HepG2 (cell line): ENCODE measurements around the gene TBC1D5. TPM values are rescaled to one million over a fixed set of nuclear protein-coding genes. Genes with fewer than 3 reads are reported as not detected.

Experiments
- ATAC-seq: fragments of 200-7000 bp; cut with Tn5 transposase; 3 replicates; pipeline ENCODE4 v1.9.1; 2020; ENCODE audit warnings: mild to moderate bottlenecking, moderate library complexity
- BruUV-seq: library from RNA; stranded (reverse); fragments of 400-500 nt; replicated peaks from 2 replicates; lab custom pipeline; 2021; lab: Mats Ljungman, UMichigan
- CTCF ChIA-PET: fragments of 300-600 bp; formaldehyde crosslinking; extraction: SDS; loops from one replicate; lab custom pipeline; 2021; ENCODE audit warnings: low total read pairs, inconsistent platforms, low intra/inter-chr PET ratio; lab: Yijun Ruan, JAX
- POLR2A ChIA-PET: fragments of 350-600 bp; sonication (Branson Sonifier 250); formaldehyde crosslinking; loops from one replicate; lab custom pipeline; 2020; ENCODE audit warnings: antibody characterized with exemption, inconsistent platforms; lab: Yijun Ruan, JAX
- DNase-seq: peaks from one replicate; pipeline ENCODE4 v3.0.0-alpha.2; 2015; ENCODE audit warnings: low spot score
- FAIRE-seq: peaks from 3 replicates; lab custom pipeline; 2011; peaks lifted over from hg19 to GRCh38; lab: Jason Lieb, UNC
- H2AFZ ChIP-seq: one replicate; pipeline ENCODE4 v1.6.1; 2011; ENCODE audit warnings: low read length, inconsistent platforms
- H3K27ac ChIP-seq: fragments of 300-600 bp; 3 replicates; pipeline ENCODE4 v1.8.0; 2011; ENCODE audit warnings: mixed run types, mild to moderate bottlenecking, mixed read lengths, low read length, inconsistent platforms; ENCODE audit not compliant: insufficient read depth; ENCODE audit errors: extremely low read length
- H3K27me3 ChIP-seq, 2 experiments: fragments of 200-600 bp in 1 of 2; 2 replicates in 1 of 2; 3 replicates in 1 of 2; pipeline versions ENCODE4 v1.6.0 to v1.8.0; 2011; ENCODE audit warnings: low read length in 2 of 2, mild to moderate bottlenecking in 2 of 2, moderate library complexity in 2 of 2, inconsistent platforms in 1 of 2; ENCODE audit not compliant: insufficient read depth in 2 of 2, control insufficient read depth in 1 of 2
- H3K36me3 ChIP-seq, 2 experiments: fragments of 200-600 bp in 1 of 2; replicated peaks in 1 of 2; 2 replicates in 1 of 2; 3 replicates in 1 of 2; pipeline versions ENCODE4 v1.5.1 to v1.8.0; 2011; ENCODE audit warnings: low read length in 2 of 2, inconsistent platforms in 1 of 2; ENCODE audit not compliant: insufficient read depth in 2 of 2, control insufficient read depth in 1 of 2
- H3K4me1 ChIP-seq: 2 replicates; pipeline ENCODE4 v1.5.1; 2012; ENCODE audit warnings: low read length, inconsistent platforms; ENCODE audit not compliant: insufficient read depth
- H3K4me2 ChIP-seq: 2 replicates; pipeline ENCODE4 v1.6.0; 2011; ENCODE audit warnings: low read depth, low read length, inconsistent platforms
- H3K4me3 ChIP-seq, 3 experiments: fragments of 200-600 bp in 1 of 3; sonication (generic), shearing (Covaris generic) in 1 of 3; replicated peaks in 1 of 3; 2 replicates each; pipeline ENCODE4 v1.5.1; 2011 to 2016; ENCODE audit warnings: low read length in 3 of 3, inconsistent platforms in 2 of 3, low read depth in 2 of 3, mild to moderate bottlenecking in 2 of 3, control low read depth in 1 of 3, mixed read lengths in 1 of 3; ENCODE audit not compliant: insufficient read depth in 1 of 3
- H3K79me2 ChIP-seq: one replicate; pipeline ENCODE4 v1.6.1; 2011; ENCODE audit warnings: low read length, inconsistent platforms; ENCODE audit not compliant: insufficient read depth
- H3K9ac ChIP-seq: 2 replicates; pipeline ENCODE4 v1.6.0; 2011; ENCODE audit warnings: mild to moderate bottlenecking, low read depth, low read length, inconsistent platforms; ENCODE audit not compliant: insufficient read depth
- H3K9me3 ChIP-seq: 2 replicates; pipeline ENCODE4 v1.5.1; 2012; ENCODE audit warnings: mild to moderate bottlenecking, low read length
- H4K20me1 ChIP-seq: 2 replicates; pipeline ENCODE4 v1.6.0; 2011; ENCODE audit warnings: inconsistent platforms, mild to moderate bottlenecking, low read length, moderate library complexity; ENCODE audit not compliant: insufficient read depth
- CAMTA2 ChIP-seq: sonication (generic); formaldehyde crosslinking; IDR thresholded peaks from 2 replicates; pipeline ENCODE4 v1.4.0; 2020; ENCODE audit warnings: mild to moderate bottlenecking, missing genetic modification reagents, borderline replicate concordance
- CENPX ChIP-seq: sonication (generic); formaldehyde crosslinking; IDR thresholded peaks from 2 replicates; pipeline ENCODE4 v1.9.0; 2021; ENCODE audit warnings: mild to moderate bottlenecking, missing genetic modification reagents, moderate library complexity
- FOXP1 ChIP-seq, 2 experiments: fragments of 450-650 bp in 1 of 2; IDR thresholded peaks; 2 replicates each; pipeline ENCODE4 v1.6.1; 2017 to 2018; ENCODE audit warnings: antibody characterized with exemption in 1 of 2
- GPN1 ChIP-seq: sonication (generic); formaldehyde crosslinking; IDR thresholded peaks from 2 replicates; pipeline ENCODE4 v1.5.1; 2020; ENCODE audit warnings: missing genetic modification reagents, borderline replicate concordance
- HES4 ChIP-seq: sonication (generic); formaldehyde crosslinking; IDR thresholded peaks from 2 replicates; pipeline ENCODE4 v1.9.0; 2021; ENCODE audit warnings: mild to moderate bottlenecking, missing genetic modification reagents, borderline replicate concordance
- HOXD1 ChIP-seq: sonication (generic); formaldehyde crosslinking; IDR thresholded peaks from 2 replicates; pipeline ENCODE4 v1.5.0; 2020; ENCODE audit warnings: missing genetic modification reagents
- NR2C2 ChIP-seq: sonication (generic); formaldehyde crosslinking; IDR thresholded peaks from 2 replicates; pipeline ENCODE4 v1.4.0; 2020; ENCODE audit warnings: missing genetic modification reagents, mild to moderate bottlenecking, moderate library complexity, borderline replicate concordance
- POLR2AphosphoS2 ChIP-seq: IDR thresholded peaks from 2 replicates; pipeline ENCODE4 v1.6.1; 2011; ENCODE audit warnings: low read depth, low read length, improper control_type of control experiment
- ZEB1 ChIP-seq: IDR thresholded peaks from 2 replicates; pipeline ENCODE4 v1.6.1; 2012; ENCODE audit warnings: mild to moderate bottlenecking, low read depth, inconsistent platforms; ENCODE audit not compliant: insufficient replicate concordance
- ZNF331 ChIP-seq: sonication (generic); formaldehyde crosslinking; IDR thresholded peaks from 2 replicates; pipeline ENCODE4 v1.4.0; 2020; ENCODE audit warnings: missing genetic modification reagents
- ZNF572 ChIP-seq: sonication (generic); formaldehyde crosslinking; IDR thresholded peaks from 2 replicates; pipeline ENCODE4 v1.5.1; 2020; ENCODE audit warnings: mild to moderate bottlenecking, missing genetic modification reagents
- ZNF776 ChIP-seq: sonication (generic); formaldehyde crosslinking; IDR thresholded peaks from 2 replicates; pipeline ENCODE4 v1.4.0; 2020; ENCODE audit warnings: mild to moderate bottlenecking, missing genetic modification reagents
- in situ Hi-C: cut with HindIII; loops from 2 replicates; pipeline ENCODE4 v1.10.0; 2017; ENCODE audit warnings: low pct_unique_long_range_greater_than_20kb; ENCODE audit not compliant: extremely low pct_ligation_motif_present
- intact Hi-C: fragments of 100-400 bp; cut with micrococcal nuclease; formaldehyde crosslinking; loops from one replicate; pipeline ENCODE4 v1.10.0; 2022; ENCODE audit not compliant: unreplicated experiment
- polyA plus RNA-seq, 8 experiments: library from polyadenylated mRNA; depleted of rRNA in 3 of 8; stranded (reverse) in 7 of 8; unstranded in 1 of 8; fragments of >200 nt; fragmentation: Illumina TruSeq in 4 of 8; extraction: Trizol in 4 of 8; gene quantifications; 2 replicates each; pipeline versions ENCODE4 v1.2.1 to v1.2.3, GENCODE V29; 2011 to 2016; ENCODE audit warnings: low read depth in 4 of 8, missing spikeins in 1 of 8, mixed read lengths in 1 of 8; ENCODE audit not compliant: insufficient read depth in 1 of 8
- total RNA-seq, 5 experiments: library from RNA; depleted of rRNA; stranded (reverse); fragments of >200 nt; fragmentation: Illumina TruSeq; extraction: Trizol; gene quantifications; 2 replicates each; pipeline ENCODE4 v1.2.3, GENCODE V29; 2016; ENCODE audit warnings: low read depth in 1 of 5
- TF ChIP-seq, protein P1 (sequence below): sonication (generic); formaldehyde crosslinking; conservative IDR thresholded peaks from 2 replicates; pipeline ENCODE4 v1.4.0; 2020; ENCODE audit warnings: missing genetic modification reagents
- TF ChIP-seq, protein P2 (sequence below): sonication (generic); formaldehyde crosslinking; IDR thresholded peaks from 2 replicates; pipeline ENCODE4 v1.4.0; 2020; ENCODE audit warnings: missing genetic modification reagents
- TF ChIP-seq, protein P3 (sequence below): sonication (generic); formaldehyde crosslinking; IDR thresholded peaks from 2 replicates; pipeline ENCODE4 v1.8.0; 2022; ENCODE audit warnings: mild to moderate bottlenecking, missing genetic modification reagents, moderate library complexity
- TF ChIP-seq, protein P4 (sequence below): sonication (generic); formaldehyde crosslinking; IDR thresholded peaks from 2 replicates; pipeline ENCODE4 v1.4.0; 2020; ENCODE audit warnings: missing genetic modification reagents
- TF ChIP-seq, protein P5 (sequence below): sonication (generic); formaldehyde crosslinking; IDR thresholded peaks from 2 replicates; pipeline ENCODE4 v1.4.0; 2020; ENCODE audit warnings: mild to moderate bottlenecking, missing genetic modification reagents

Gene TBC1D5
- total and polyA plus RNA-seq, 2 of the 13 experiments (the other 11 are each of a cell fraction or from before 2014, with no cell fraction given): 19.2 to 33.3 TPM

DNA sequence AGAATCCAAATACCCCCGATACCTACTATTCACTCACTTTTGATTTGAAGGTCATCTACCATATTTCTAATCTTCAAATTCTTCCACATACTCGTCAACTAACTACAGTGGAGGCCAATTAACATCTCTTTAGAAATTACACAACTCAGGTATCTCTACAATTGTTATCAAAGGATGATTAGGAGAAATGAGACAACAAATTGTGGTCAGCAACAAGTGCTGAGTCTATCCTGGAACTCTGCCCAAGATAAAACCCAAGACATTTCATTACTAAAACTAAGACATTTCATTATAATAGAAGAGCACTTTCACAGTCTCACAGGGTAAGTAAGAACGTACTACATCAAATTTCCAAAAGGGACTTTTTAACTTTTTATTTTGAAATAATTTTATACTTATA lies 100.0 kb downstream of the TBC1D5 start (continued):
- TF ChIP-seq, protein P1, sequence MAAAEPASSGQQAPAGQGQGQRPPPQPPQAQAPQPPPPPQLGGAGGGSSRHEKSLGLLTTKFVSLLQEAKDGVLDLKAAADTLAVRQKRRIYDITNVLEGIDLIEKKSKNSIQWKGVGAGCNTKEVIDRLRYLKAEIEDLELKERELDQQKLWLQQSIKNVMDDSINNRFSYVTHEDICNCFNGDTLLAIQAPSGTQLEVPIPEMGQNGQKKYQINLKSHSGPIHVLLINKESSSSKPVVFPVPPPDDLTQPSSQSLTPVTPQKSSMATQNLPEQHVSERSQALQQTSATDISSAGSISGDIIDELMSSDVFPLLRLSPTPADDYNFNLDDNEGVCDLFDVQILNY (CRISPR knock-in tag): no peak
- TF ChIP-seq, protein P2, sequence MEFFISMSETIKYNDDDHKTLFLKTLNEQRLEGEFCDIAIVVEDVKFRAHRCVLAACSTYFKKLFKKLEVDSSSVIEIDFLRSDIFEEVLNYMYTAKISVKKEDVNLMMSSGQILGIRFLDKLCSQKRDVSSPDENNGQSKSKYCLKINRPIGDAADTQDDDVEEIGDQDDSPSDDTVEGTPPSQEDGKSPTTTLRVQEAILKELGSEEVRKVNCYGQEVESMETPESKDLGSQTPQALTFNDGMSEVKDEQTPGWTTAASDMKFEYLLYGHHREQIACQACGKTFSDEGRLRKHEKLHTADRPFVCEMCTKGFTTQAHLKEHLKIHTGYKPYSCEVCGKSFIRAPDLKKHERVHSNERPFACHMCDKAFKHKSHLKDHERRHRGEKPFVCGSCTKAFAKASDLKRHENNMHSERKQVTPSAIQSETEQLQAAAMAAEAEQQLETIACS: no peak
- no peak for TF ChIP-seq POLR2AphosphoS2
- TF ChIP-seq ZNF776 (CRISPR knock-in tag): no peak
- TF ChIP-seq GPN1 (CRISPR knock-in tag): no peak
- TF ChIP-seq HOXD1: no peak
- no peak for TF ChIP-seq HES4
- TF ChIP-seq, protein P3, sequence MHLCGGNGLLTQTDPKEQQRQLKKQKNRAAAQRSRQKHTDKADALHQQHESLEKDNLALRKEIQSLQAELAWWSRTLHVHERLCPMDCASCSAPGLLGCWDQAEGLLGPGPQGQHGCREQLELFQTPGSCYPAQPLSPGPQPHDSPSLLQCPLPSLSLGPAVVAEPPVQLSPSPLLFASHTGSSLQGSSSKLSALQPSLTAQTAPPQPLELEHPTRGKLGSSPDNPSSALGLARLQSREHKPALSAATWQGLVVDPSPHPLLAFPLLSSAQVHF: no peak
- TF ChIP-seq, all 625 proteins: peak for 0

DNA sequence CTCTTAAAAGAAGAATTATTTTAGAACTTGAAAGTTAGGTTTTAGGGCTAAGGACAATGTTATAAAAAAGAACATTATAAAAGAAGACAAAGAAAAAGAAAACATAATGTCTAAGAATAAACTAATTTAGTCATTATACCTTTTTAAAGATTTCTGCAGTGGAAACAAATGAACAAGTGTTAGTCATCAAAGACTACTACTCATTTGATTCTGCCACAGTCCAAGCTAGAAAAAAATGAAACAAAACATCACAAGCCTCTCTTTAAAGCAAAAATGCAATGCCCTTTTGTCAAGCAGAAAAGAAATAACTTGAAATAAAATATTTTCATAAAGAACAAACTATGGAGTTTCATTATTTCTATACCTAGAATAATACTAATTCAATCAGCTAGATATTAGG lies 102.0 kb downstream of the TBC1D5 start:
- CTCF ChIA-PET: no interaction called here
- no peak for FAIRE-seq
- H3K79me2 ChIP-seq: peaks cover 6% of the 10 kb centered on the region
- TF ChIP-seq, protein P4, sequence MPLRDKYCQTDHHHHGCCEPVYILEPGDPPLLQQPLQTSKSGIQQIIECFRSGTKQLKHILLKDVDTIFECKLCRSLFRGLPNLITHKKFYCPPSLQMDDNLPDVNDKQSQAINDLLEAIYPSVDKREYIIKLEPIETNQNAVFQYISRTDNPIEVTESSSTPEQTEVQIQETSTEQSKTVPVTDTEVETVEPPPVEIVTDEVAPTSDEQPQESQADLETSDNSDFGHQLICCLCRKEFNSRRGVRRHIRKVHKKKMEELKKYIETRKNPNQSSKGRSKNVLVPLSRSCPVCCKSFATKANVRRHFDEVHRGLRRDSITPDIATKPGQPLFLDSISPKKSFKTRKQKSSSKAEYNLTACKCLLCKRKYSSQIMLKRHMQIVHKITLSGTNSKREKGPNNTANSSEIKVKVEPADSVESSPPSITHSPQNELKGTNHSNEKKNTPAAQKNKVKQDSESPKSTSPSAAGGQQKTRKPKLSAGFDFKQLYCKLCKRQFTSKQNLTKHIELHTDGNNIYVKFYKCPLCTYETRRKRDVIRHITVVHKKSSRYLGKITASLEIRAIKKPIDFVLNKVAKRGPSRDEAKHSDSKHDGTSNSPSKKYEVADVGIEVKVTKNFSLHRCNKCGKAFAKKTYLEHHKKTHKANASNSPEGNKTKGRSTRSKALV (CRISPR knock-in tag): no peak
- TF ChIP-seq NR2C2 (CRISPR knock-in tag) (no peak), CAMTA2 (no peak), ZNF572 (no peak), FOXP1 (IDR thresholded peaks at IDR 0.05) (no peak), FOXP1 (CRISPR knock-in tag; IDR thresholded peaks at IDR 0.05) (no peak), ZNF331 (CRISPR knock-in tag) (no peak), CENPX (CRISPR knock-in tag) (no peak), ZEB1 (no peak)
- TF ChIP-seq, protein P5, sequence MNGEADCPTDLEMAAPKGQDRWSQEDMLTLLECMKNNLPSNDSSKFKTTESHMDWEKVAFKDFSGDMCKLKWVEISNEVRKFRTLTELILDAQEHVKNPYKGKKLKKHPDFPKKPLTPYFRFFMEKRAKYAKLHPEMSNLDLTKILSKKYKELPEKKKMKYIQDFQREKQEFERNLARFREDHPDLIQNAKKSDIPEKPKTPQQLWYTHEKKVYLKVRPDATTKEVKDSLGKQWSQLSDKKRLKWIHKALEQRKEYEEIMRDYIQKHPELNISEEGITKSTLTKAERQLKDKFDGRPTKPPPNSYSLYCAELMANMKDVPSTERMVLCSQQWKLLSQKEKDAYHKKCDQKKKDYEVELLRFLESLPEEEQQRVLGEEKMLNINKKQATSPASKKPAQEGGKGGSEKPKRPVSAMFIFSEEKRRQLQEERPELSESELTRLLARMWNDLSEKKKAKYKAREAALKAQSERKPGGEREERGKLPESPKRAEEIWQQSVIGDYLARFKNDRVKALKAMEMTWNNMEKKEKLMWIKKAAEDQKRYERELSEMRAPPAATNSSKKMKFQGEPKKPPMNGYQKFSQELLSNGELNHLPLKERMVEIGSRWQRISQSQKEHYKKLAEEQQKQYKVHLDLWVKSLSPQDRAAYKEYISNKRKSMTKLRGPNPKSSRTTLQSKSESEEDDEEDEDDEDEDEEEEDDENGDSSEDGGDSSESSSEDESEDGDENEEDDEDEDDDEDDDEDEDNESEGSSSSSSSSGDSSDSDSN (CRISPR knock-in tag): no peak

More for the DNA sequence above, 102.0 kb downstream of the TBC1D5 start:
- H3K9ac ChIP-seq: no peak overlapping the region
- H3K4me2 ChIP-seq: no peak overlapping the region
- no peak overlapping the region for H2AFZ ChIP-seq
- POLR2A ChIA-PET: interaction anchor here (0.9 to 1.0 kb wide), 2 partner anchors 100 to 102 kb away, joined by 3 to 4 read pairs; partner anchors contain the start of gene TBC1D5
- no peaks in the 10 kb centered on the region for H3K27me3 ChIP-seq
- ATAC-seq: no peak
- in situ Hi-C loops: loop anchor here (10.0 kb wide), 1 partner anchor 194 kb away; no protein-coding TSS in a partner anchor
- H3K9me3 ChIP-seq: no peaks in the 10 kb centered on the region
- H3K4me3 ChIP-seq: no peak overlapping the region
- no peak overlapping the region for H3K27ac ChIP-seq
- H3K4me1 ChIP-seq: peaks cover 8% of the 10 kb centered on the region
- BruUV-seq: no TSS peak
- intact Hi-C loops: loop anchor here (5.0 kb wide), 1 partner anchor 208 kb away; no protein-coding TSS in a partner anchor
- 0 out of 2 replicates have a peak, but pooled peaks cover 2% of the 10 kb centered on the region for H4K20me1 ChIP-seq
- no peaks in the 10 kb centered on the region for H3K36me3 ChIP-seq
- no peak for DNase-seq
